ENCODE data around the gene PLCL2. TPM values are rescaled to one million over a fixed set of nuclear protein-coding genes. Genes with fewer than 3 reads are reported as not detected.

The PLCL2 gene
- total RNA-seq, 1 experiment from 2014 or later = 0.51 TPM

DNA sequence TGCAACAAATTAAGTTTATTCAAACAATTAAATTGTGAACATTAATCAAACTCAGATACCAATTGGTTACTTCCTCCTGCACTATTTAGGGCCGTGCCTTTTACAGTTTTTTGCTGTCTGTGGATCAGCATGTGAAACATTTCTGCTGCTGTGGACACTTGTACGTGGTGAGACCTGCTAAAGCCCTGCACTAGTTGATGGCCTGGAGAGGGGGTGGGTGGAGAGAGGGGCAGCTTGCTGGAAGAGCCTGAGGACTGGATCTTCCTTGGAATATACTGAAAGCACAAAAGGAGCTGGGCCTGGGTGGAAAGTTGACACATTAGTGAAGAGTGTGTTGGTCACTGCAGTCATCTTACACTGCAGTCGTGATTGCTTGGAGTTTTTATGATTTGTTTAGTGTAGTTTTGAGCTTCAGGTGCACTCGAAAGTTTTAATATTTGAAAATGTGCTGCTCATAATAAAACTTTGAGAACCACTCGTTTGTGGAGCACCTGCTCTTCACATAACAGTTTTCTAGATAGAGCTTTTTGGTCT is 11.4 kb downstream of the PLCL2 start:
- POLR2A ChIA-PET = interaction anchor here (0.9 kb wide), 1 partner anchor 29 kb away, joined by 3 read pairs; no protein-coding TSS in a partner anchor
- no peak for TF ChIP-seq CTCF (IDR thresholded peaks at IDR 0.05; ENCODE audit: unreplicated experiment)
- intact Hi-C loops (cut with micrococcal nuclease) = no loop called here
- Mint-ChIP-seq H3K27ac (ENCODE audit: low read depth, unreplicated experiment) (no peak overlapping the region), H3K27me3 (ENCODE audit: insufficient read depth, unreplicated experiment) (peaks cover 80% of the 10 kb centered on the region), H3K4me3 (ENCODE audit: unreplicated experiment) (no peak overlapping the region), H3K9me3 (ENCODE audit: unreplicated experiment) (no peaks in the 10 kb centered on the region), H3K4me1 (ENCODE audit: insufficient read depth, unreplicated experiment) (no peaks in the 10 kb centered on the region), H3K36me3 (ENCODE audit: insufficient read depth, unreplicated experiment) (peaks cover 7% of the 10 kb centered on the region)
- CTCF ChIA-PET = no interaction called here
- DNase-seq (ENCODE audit: unreplicated experiment) = no peak
- no TSS peak for BruUV-seq (replicated peaks)

- intact Hi-C loops (cut with micrococcal nuclease) = no loop called here
- ChIA-PET CTCF (no interaction called here), POLR2A (interaction anchor here (0.9 kb wide), 1 partner anchor 30 kb away, joined by 3 read pairs; no protein-coding TSS in a partner anchor)
- H3K4me3 Mint-ChIP-seq (ENCODE audit: unreplicated experiment) = no peak overlapping the region
- H3K27me3 Mint-ChIP-seq (ENCODE audit: insufficient read depth, unreplicated experiment) = peaks cover 80% of the 10 kb centered on the region
- peaks cover 7% of the 10 kb centered on the region for H3K36me3 Mint-ChIP-seq (ENCODE audit: insufficient read depth, unreplicated experiment)
- no TSS peak for BruUV-seq (replicated peaks)
- TF ChIP-seq CTCF (IDR thresholded peaks at IDR 0.05; ENCODE audit: unreplicated experiment) = no peak
- DNase-seq (ENCODE audit: unreplicated experiment) = no peak
- no peak overlapping the region for H3K27ac Mint-ChIP-seq (ENCODE audit: low read depth, unreplicated experiment)
- no peaks in the 10 kb centered on the region for H3K4me1 Mint-ChIP-seq (ENCODE audit: insufficient read depth, unreplicated experiment)
- H3K9me3 Mint-ChIP-seq (ENCODE audit: unreplicated experiment) = no peaks in the 10 kb centered on the region
Observed at GRCh38 chr3:16896820-16897219, 12.1 kb downstream of the PLCL2 start.

GRCh38 chr3:16897254-16897926 is 12.6 kb downstream of the PLCL2 start:
- POLR2A ChIA-PET = interaction anchor here (0.9 kb wide), 1 partner anchor 30 kb away, joined by 3 read pairs; no protein-coding TSS in a partner anchor

More at GRCh38 chr3:16897254-16897926, 12.6 kb downstream of the PLCL2 start:
- BruUV-seq (replicated peaks) = no TSS peak
- CTCF ChIA-PET = no interaction called here
- no peaks in the 10 kb centered on the region for H3K4me1 Mint-ChIP-seq (ENCODE audit: insufficient read depth, unreplicated experiment)
- no peak overlapping the region for H3K27ac Mint-ChIP-seq (ENCODE audit: low read depth, unreplicated experiment)
- H3K36me3 Mint-ChIP-seq (ENCODE audit: insufficient read depth, unreplicated experiment) = peaks cover 7% of the 10 kb centered on the region
- H3K27me3 Mint-ChIP-seq (ENCODE audit: insufficient read depth, unreplicated experiment) = peaks cover 80% of the 10 kb centered on the region
- no peak for TF ChIP-seq CTCF (IDR thresholded peaks at IDR 0.05; ENCODE audit: unreplicated experiment)
- no peaks in the 10 kb centered on the region for H3K9me3 Mint-ChIP-seq (ENCODE audit: unreplicated experiment)
- intact Hi-C loops (cut with micrococcal nuclease) = no loop called here
- no peak overlapping the region for H3K4me3 Mint-ChIP-seq (ENCODE audit: unreplicated experiment)
- no peak for DNase-seq (ENCODE audit: unreplicated experiment)

All from MCF 10A (cell line).